Heart left ventricle (tissue), 13 donors: ENCODE measurements around the gene RPL29.

Experiments used
- CTCF ChIP-seq, 12 donors: fragments of 200-600 bp; sonication (generic) in 4 of 12; IDR thresholded peaks; one replicate each; pipeline versions ENCODE4 v1.5.0 to v1.8.0; 2018 to 2022; ENCODE audit warnings: antibody characterized with exemption in 12 of 12, mild to moderate bottlenecking in 5 of 12
- POLR2A ChIP-seq, 2 donors: fragments of 450-650 bp; IDR thresholded peaks; one replicate each; pipeline ENCODE4 v1.6.1; 2017; ENCODE audit warnings: antibody characterized with exemption in 2 of 2, mild to moderate bottlenecking in 2 of 2, moderate library complexity in 2 of 2
- donor health status: ischemic (EF 13 %, LVEDD 7.1; RV severe dilation, severe dysfunction).
- donor health status: DM: no; HTN: yes; CAD: no.
- donor health status: DM: no; HTN: no; CAD: no.
- donor health status: ischemic (EF 25% LVEDD 6.9; RV normal size, moderate dysfunction).
- donor health status: ischemic (EF 25% LVEDD 5.7; RV mildly dilated, moderate dysfunction).
- donor health status: ischemic (EF 35%, LVEDD 5.7; RV mildly dilated, moderate dysfunction).
- donor health status: nonischemic (EF 11% LVEDD 7.7; RV severe dilation, severe dysfunction).
- donor health status: DM: yes; HTN: yes; CAD: no.
- donor health status: PGD.
- donor health status: ischemic (EF 29% LVEDD 5.4; RV normal size, mild dysfunction).
- donor health status: nonischemic (EF 23%, LVEDD 6.1; RV moderate dilation, normal function).

- TF ChIP-seq CTCF (IDR thresholded peaks at IDR 0.05) (no peak), POLR2A (IDR thresholded peaks at IDR 0.05) (peak in 1 of 2 donors; percentile 57)
Measured at GRCh38 chr3:52039846-52040245, 44.2 kb upstream of the RPL29 start.
